ENCODE measurements around the gene ACTN4.

Gene ACTN4

GRCh38 chr19:38670921-38671398 is 23.5 kb downstream of the ACTN4 start:
- no peaks in the 10 kb centered on the region for H3K27me3 ChIP-seq (replicated peaks)
- H3K36me3 ChIP-seq (replicated peaks) = no peaks in the 10 kb centered on the region
- no peak overlapping the region for H3K27ac ChIP-seq
- no peak overlapping the region for H3K4me3 ChIP-seq (ENCODE audit: low read depth, low read length)
- in situ Hi-C loops (cut with HindIII; ENCODE audit: low pct_ligation_motif_present, low sequenced_read_pairs) = no loop called here
- TF ChIP-seq CTCF (IDR thresholded peaks at IDR 0.05; ENCODE audit: low read depth, low read length, missing control alignments) = no peak
- DNase-seq = no peak

- no peak overlapping the region for H3K27ac ChIP-seq
- H3K36me3 ChIP-seq (replicated peaks) = no peaks in the 10 kb centered on the region
- no peak overlapping the region for H3K4me3 ChIP-seq (ENCODE audit: low read depth, low read length)
- DNase-seq = no peak
- no peaks in the 10 kb centered on the region for H3K27me3 ChIP-seq (replicated peaks)
- in situ Hi-C loops (cut with HindIII; ENCODE audit: low pct_ligation_motif_present, low sequenced_read_pairs) = no loop called here
- no peak for TF ChIP-seq CTCF (IDR thresholded peaks at IDR 0.05; ENCODE audit: low read depth, low read length, missing control alignments)
Measured at GRCh38 chr19:38671654-38672053, 24.2 kb downstream of the ACTN4 start.

GRCh38 chr19:38673030-38673429 is 25.6 kb downstream of the ACTN4 start:
- DNase-seq = no peak
- in situ Hi-C loops (cut with HindIII; ENCODE audit: low pct_ligation_motif_present, low sequenced_read_pairs) = no loop called here
- TF ChIP-seq CTCF (IDR thresholded peaks at IDR 0.05; ENCODE audit: low read depth, low read length, missing control alignments) = no peak
- peaks cover 9% of the 10 kb centered on the region for H3K36me3 ChIP-seq (replicated peaks)
- no peaks in the 10 kb centered on the region for H3K27me3 ChIP-seq (replicated peaks)
- H3K4me3 ChIP-seq (ENCODE audit: low read depth, low read length) = no peak overlapping the region
- H3K27ac ChIP-seq = no peak overlapping the region

GRCh38 chr19:38674388-38675171 is 27.1 kb downstream of the ACTN4 start:
- peaks cover 16% of the 10 kb centered on the region for H3K36me3 ChIP-seq (replicated peaks)
- in situ Hi-C loops (cut with HindIII; ENCODE audit: low pct_ligation_motif_present, low sequenced_read_pairs) = no loop called here
- no peaks in the 10 kb centered on the region for H3K27me3 ChIP-seq (replicated peaks)
- DNase-seq = no peak
- H3K4me3 ChIP-seq (ENCODE audit: low read depth, low read length) = no peak overlapping the region
- TF ChIP-seq CTCF (IDR thresholded peaks at IDR 0.05; ENCODE audit: low read depth, low read length, missing control alignments) = no peak
- H3K27ac ChIP-seq = peak overlapping the region; percentile 66

- H3K27ac ChIP-seq = peak overlapping the region; percentile 66
- H3K27me3 ChIP-seq (replicated peaks) = no peaks in the 10 kb centered on the region
- no peak for TF ChIP-seq CTCF (IDR thresholded peaks at IDR 0.05; ENCODE audit: low read depth, low read length, missing control alignments)
- peaks cover 20% of the 10 kb centered on the region for H3K36me3 ChIP-seq (replicated peaks)
- in situ Hi-C loops (cut with HindIII; ENCODE audit: low pct_ligation_motif_present, low sequenced_read_pairs) = no loop called here
- no peak overlapping the region for H3K4me3 ChIP-seq (ENCODE audit: low read depth, low read length)
- no peak for DNase-seq
Measured at GRCh38 chr19:38675611-38676010, 28.2 kb downstream of the ACTN4 start.

Measured in brain microvascular endothelial cell (primary cell).